Measurements from ENCODE around the gene OR10P1.

OR10P1 gene

DNA sequence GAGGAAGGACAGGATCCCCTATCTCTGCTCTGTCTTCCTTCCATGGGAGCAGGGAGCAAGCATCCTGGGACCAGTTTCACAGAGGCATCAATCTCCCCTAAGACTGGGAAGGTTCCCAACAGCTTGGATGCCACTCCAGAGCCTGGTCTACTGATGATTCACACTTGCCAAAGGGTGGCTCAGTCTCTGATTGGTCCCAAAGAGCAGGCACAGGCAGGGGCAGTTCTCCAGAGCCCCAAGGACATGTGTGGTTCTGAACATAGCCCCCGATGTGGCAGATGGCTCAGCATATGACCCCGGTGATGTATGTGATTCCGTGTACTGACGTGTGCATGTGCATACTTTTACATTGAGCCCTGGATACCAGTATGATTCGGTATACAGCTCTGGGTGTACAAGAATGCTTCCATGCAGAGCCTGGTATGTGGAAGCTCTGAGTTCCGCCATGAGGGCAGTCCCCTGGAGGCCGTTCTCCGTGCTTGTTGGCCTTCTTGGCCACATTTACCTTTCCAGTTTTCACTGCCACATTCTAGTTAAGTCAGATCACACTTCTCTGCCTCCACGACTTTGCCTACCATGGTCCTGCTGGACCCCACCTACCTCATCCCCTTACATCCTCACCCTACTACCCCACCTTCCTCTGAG is 49.8 kb downstream of the OR10P1 start:
- no peak for DNase-seq

Data from CD4-positive, alpha-beta T cell treated with Interleukin-4 for 1 hour (primary cell).